Renal cortical epithelial cell (primary cell): ENCODE results near the gene MAP2K5. TPM values are rescaled to one million over a fixed set of nuclear protein-coding genes. Genes with fewer than 3 reads are reported as not detected.

Source experiments
- DNase-seq: peaks from one replicate; pipeline ENCODE4 v3.0.0-alpha.2; 2011; ENCODE audit warnings: low read depth
- total RNA-seq: library from RNA; depleted of rRNA; stranded (reverse); fragments of >200 nt; gene quantifications from 2 replicates; pipeline ENCODE4 v1.2.3, GENCODE V29; 2014

MAP2K5 gene
- total RNA-seq, 1 donor from 2014 or later, result 11.8 TPM

DNA sequence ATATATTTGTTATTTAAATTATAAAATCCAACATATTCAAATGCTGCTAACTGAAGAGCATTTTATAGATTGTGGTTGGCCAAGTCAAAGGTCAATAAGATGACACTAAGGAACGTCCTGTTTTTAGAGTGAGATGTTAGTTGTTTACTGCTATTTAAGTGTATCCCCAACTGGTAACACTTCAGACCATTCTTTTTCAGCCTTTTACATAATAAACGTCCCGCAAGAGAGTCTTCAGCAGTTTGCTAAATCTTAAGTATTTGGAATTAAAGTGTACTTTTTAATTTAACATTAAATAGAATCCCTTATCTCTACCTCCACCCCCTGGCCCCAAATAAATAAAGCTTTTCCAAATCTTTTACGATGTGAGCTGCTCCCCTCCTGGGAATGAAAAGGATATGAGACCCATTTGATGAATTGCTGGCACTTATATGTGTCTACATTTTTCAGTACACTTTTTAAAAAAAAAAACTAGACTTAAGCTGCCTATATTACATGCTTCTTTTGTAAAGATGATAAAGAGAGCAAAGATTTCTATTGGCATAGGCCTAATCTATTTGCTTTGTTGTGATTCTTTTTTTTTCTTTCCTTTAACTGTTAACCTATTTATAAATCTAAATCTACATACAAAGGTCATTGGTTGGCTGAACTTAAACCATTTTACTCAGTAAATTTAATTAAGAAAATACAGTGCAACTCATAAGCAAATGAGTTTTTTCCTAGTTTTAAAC, 181.0 kb downstream of the MAP2K5 start:
- DNase-seq, result no peak

DNA sequence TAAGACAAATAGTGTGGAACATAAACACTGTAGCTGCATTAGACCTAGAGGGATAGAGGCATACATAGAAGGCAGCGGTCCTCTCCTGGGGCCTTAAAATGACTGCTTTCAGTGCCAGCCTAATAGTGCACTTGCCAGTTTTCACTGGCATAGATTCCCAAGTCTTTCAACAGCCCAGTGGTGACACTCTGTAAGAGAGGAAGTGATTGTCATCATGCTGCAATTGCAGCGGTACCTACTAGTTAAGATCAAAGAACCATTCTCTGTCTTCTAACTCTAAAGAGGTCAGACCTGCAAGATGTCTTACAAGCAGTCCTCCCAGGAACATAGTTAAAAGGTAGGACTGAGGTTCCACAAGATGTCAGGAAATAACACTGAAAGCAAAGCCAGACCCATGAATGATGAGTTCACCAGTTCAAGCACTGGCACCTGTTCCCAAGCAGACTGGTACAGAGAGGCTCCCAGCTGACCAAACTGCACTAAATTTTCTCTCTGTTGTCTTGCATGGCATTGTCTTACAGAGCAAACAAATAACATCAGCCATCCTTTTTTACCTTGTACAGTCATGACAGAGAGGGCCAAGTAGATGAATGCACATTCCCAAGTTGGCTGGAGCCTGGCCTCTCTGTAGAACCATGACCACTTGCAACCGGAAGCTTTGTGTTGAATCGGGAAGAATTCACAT, 182.3 kb downstream of the MAP2K5 start:
- DNase-seq, result no peak

DNA sequence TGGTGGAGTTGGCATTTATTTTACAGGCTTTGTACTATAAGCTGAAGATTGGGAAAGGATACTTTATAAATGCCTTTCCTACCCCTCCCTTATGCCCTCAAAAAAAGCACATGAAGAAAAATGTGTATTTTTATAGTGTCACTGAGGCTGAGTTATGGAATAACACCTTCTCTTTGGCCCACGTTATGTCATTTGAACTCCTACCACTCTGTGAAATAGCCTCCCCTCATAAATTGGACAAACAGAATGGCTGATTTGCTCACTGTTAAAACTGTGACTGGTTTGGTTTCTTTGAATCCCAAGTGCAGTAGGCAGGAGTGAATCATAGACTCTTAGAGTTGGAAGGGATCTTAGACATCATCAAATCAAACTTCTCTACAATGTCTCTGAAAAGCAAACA, 187.6 kb downstream of the MAP2K5 start:
- DNase-seq, result no peak

DNA sequence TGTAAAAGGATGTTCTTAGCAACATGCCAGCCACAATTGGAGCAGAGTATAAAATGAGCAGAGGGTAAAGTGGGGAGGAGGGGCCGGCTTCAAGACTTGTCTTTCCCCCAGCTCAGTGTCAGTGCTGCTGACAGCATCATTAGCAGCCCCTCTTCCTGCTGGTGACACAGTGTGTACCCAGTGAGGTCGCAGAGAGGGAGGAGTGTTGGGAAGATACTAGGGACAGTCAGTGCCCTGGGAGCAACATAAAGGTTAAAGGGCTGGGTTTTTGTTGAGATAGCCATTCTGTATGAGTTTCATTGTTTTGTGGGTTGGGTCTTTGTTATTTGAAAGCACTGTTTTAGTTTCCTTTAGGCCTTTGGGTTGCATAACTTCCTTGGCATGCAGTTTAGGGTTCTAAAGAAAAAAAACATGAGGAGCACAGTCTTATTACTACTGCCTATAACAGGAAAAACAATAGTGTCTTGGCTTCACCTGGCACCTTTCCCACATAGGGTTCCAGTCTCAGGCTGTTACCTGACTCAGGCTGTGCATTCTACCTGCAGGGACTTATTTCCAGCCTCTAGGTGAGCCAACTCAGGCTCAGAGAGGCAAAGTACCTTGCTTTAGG, 188.7 kb downstream of the MAP2K5 start:
- peak; percentile 36 for DNase-seq

DNA sequence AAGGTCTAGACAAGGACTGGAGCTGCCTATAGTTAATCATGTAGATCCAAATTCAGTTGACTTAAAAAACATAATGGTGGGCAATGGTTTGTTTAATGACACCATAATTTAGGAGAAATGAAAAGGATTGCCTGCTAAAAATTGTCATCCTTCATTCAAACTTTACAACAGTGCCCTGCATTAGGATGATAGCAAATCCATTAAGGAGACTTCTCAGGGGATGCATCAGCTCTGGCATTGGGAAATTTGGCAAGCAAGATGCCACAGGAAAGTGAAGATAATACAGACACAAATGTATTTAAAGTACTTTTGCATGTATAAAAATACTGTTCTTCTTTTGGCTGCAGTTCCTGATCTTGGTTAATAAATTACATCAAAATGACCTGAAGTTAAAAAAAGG, 189.7 kb downstream of the MAP2K5 start:
- no peak for DNase-seq

DNA sequence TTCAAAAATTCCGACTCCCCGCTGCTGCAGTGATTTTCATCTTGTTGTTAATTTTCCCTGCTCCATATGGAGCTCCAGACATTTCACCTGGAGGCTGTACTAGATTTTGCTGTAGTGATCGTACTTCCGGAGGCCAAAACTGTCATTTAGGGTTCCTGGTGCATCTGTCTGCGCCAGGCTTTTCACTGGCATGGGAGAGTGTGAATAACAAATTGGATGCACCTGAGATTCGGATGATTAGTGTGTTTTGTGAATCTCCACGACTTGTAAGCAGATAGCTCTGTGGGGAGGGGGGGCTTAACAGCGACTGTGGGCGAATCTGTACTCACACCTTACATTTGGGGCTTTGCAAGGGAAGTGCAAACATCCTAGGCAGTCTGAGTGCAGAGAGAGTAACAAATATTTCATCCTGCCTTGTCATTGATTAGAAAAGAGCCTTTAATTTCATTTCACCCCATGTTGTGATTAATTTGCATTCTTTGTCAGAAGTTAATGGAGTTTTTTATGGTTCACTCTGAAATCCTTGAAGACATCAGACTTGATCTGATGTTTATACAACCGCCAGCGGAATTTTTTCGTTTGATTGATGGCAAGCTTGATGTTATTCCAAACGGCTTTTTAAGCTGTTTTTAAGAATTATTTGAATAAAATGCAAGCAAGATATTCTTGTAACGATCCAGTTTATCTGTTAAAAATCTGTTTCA, 190.3 kb downstream of the MAP2K5 start:
- no peak for DNase-seq

DNA sequence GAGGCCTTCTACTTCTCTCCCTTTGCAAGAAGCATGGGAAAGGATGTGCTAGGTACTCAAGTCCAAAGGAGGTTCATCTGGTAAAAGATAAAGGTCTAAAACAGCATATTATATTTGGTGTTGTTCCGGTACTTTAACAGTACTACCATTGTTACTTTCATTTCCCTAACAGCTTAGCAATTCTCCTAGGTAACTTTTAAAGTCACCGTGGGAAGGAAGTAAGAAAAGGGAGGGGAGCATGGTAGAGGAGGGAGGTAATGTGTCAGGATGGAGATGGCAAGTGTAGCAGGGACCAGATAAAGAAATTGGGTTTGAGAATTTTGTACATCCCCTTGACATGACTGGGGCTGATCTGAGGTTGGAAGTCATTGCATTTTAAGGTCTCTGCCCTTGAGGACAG, 193.4 kb downstream of the MAP2K5 start:
- no peak for DNase-seq

DNA sequence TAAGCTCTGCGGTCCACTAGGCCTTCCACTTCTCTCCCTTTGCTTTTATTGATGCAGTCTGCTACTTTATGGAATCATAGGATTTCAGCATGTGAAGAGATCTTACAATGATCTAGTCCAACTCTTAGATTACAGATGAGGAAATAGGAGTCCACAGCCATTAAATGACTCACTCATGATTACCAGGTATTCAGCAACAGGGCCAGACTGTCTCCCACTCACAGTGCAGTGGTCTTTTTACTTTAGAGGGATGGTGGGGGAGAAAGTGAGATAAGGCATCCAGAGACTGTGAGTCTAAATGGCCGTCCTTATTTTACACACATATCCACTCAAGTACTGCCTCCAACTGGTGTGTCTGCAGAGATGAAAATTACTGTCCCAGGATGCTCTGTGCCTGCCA, 194.3 kb downstream of the MAP2K5 start:
- peak; percentile 30 for DNase-seq

DNA sequence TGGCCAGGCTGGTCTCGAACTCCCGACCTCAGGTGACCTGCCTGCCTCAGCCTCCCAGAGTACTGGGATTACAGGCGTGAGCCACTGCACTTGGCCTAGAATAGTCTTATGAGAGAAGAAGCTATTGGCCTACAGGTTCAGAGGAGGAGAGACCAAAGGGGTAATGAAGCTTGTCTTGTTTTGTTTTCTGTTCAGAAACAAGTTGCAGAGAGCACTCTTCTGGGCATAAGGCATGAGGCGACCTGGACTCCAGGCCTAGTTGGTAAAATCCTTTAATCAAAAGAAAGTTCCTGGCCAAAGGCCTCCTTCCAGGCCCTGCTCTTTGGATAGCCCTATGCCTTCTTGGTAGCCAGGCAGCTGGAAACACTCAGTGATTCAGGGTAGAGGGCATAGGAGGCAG, 195.6 kb downstream of the MAP2K5 start:
- no peak for DNase-seq

DNA sequence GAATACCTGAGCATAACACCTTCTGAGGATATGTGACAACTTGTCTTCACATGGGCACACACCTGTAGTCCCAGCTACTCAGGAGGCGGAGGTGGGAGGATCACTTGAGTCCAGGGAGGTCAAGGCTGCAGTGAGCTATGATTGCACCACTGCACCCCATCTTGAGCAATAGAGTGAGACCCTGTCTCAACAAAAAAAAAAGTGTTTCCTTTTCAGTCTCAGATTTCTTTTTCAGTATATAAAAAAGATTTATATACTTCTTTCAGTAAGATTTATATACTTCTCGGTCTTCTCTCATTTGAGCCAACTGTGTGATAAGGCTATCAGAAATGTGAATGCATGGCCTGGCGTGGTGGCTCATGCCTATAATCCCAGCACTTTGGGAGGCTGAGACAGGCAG, 197.9 kb downstream of the MAP2K5 start:
- no peak for DNase-seq

DNA sequence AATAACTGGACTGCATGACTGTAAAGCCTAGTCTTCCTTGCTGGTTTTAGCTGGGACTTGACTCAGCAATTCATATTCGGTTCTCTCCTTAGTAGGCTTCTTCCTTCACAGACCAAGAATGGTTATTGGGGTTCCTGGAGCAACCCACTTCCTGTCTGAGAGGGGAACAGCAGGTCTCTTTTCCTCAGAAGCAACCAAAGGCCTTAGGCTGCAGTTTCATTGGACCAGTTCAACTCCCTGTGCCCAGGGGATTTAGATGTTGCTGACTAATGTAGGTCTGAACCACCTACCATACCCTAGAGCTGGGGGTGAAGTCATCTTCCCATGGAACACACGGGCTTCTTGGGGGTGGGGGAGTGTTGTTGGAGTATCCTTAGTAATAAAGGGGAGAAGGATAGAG, 198.8 kb downstream of the MAP2K5 start:
- no peak for DNase-seq

DNA sequence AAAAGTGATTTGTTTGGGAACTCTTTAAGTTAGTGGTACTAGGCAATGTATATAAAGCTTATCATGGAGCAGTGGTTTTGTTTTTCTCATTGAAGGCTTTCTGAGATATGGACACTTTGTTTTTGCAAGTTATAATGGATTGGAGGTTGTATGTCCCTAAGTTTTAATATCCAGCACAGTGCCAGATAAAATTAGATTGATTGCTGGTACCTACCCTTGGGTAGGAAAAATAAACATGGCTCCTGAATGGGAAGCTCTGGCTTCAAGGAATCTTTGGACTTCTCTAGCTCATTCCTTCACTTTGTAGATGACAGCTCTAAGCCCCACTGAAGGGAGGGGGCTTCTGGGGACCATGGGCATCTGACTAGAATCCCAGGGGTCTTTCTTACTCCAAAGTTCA, 201.1 kb downstream of the MAP2K5 start:
- no peak for DNase-seq

DNA sequence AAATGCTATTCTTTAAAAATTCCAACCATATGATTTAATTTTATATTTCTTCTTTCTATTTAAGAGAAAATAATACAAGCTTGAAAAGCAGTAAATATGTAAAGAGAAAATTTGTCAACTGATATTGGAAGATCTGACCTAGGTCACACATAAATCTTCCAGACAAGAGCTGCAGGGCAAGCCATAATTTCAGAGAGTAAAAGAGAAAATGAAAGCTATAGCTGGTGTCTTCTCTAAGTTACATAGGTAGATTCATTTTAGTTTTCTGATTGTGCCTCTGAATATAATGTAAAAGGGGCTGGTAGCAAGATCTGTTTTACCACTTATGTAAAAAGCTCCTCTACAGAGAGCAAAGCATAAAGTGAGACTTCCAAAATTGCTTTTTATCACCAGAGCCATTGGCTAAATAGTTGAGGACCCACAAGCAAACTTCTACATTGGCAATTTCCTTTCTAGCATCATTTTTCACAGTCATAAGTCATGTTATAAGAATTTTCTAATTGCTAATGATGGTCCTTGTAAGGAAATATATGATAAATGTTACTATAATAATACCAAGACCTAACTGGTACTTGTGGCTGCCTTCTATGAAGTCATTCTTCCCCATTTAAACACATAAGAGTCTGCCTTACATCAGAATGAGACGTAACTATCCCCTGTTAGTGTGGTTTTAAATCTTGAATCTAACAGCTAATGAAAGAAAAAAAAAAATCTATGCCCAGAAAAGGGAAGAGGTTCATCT, 202.0 kb downstream of the MAP2K5 start:
- no peak for DNase-seq

DNA sequence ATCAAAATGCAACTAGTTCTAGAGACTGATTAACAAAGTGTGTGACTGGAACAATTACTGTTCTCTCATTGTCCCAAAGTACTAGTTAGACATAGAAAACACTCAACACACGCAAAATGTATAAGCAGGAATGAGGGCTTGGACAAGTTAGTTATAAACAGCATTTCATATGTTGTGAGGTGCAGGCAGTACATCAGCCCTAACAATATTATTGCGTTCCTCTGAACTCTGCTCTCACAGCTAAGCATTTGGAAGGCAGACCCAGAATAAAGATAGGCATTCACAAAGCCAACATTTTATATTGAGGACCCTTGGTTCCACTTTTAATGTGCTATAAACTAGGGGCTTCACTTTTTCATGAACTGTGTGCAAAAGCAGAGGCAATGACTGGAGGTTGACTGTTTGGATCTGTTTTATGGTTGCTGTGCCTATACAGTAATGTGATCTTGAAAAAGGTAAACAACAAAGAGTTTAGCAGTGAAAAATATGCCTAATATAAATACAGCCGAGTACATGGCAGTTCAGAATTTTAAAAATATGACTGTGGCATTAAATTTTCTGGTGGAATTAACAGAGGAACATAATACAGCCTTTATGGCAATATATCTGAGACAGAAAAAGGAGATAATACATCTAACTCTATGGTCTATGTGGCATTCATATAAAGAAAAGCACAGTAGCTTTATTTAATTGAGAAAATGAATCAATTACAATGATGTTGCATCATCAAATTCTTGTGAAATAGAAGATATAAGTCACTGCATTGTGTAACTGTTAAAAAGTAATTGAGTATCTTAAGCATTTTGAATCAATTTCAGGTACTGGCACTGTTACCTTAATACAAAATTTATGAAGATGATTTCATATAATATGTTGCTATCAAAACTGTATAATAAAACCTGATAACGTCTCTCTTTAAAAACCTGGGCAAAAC, 202.8 kb downstream of the MAP2K5 start:
- DNase-seq, result peak; percentile 67

DNA sequence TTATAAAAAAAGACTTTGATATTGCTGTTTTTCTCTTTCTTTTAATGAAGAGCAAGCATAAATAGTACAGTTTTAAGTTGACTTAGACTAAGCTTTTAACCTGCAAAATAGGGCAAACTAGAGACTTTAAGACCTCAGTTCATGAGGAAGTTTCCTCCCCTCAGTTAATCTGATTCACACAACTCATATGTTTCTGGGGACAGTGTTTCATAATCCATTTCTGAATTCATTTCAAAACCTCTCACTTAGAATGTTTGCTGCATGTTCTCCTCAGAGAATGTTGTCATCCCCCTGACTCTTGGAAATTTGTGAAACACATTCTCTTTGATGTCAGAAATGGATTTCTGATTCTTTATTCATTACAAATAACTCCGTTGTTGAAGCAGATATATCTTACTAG, 203.5 kb downstream of the MAP2K5 start:
- DNase-seq, result no peak

DNA sequence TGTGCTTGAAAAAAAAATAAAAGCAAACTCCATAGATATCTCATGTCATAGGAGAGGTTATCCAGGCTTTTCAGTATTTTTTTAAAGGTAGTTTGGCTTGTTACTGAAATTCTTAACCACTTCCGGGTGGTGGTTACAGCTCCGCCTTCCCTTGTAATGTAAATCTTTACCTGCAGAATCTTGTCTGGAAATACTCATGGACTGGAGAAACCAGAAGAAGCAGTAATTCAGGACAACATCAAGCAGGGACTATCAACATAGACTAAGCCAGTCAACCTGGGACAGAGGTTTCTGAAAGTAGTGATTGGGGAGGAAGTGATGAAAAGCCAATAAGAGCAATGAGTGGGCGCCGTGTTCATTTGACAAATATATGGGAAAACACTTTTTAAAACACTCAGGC, 203.9 kb downstream of the MAP2K5 start:
- DNase-seq, result no peak

DNA sequence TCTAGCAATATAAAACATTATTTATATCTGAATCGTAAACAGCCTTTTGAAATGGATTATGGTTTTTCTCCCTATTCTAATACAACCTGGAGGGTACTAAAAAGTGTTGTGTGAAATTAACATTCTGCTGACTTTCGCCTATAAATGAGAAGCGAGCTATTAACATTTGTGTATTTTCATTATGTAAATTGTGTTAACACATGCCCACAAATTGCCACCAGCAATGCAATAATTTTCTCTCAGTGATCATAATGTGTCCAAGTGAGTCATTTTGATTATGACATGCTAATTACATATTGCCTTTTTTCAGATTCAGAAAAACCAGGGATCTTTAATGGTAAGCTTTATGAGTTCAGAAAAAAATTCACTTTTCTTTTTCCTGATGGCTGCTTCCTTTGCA, 205.4 kb downstream of the MAP2K5 start:
- DNase-seq, result no peak

DNA sequence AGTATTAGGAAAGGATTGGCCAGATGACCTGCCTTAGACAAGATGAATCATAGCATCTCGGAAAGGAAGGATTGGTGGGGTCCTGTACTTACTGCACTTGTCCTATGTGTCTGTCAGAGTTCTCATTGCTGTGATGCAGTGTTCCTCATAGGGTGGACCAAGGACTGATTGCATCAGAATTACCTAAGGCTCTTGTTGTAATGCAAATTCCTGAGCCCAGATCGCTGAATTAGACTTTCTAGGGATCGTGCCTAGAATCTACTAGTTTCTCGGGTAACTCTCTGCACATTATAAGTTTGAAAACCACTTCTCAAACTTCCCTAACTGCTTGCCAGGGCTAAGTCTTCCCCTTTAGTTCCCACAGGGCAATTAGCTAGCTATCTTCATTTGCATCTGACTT, 207.9 kb downstream of the MAP2K5 start:
- no peak for DNase-seq

DNA sequence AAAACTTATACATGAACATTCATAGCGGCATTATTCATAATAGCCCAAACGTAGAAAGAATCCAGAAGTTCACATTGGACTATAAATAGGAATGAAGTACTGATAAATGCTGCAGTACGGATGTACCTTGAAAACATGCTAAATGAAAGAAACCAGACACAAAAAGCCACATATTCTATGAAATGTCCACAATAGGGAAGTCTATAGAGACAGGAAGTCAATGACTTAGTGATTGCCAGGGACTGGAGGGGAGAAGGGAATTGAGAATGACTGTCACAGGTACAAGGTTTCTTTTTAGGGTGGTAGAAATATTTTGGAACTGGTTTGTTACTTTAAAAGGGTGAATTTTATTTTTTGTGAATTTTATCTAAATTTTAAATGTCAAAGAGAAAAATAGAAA, 211.4 kb downstream of the MAP2K5 start:
- no peak for DNase-seq

DNA sequence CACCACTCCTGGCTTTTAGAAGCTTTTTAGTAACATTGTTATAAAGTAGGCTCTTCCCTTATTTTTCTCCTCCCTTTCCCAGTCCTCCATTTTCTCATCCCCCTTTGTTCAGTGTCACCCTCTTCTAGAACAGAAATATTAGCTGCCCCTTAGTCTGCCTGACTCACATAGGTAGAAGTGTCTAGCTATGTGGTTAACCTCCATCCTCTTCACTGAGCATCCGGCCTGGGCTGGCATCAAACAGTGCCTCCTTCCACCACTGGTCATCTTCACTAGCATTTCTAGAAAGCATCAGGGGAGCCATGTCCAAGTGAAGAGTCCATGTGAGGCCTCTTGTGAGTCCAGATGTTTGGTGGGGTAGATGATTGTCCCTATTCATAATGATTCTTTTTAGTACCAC, 212.8 kb downstream of the MAP2K5 start:
- no peak for DNase-seq

DNA sequence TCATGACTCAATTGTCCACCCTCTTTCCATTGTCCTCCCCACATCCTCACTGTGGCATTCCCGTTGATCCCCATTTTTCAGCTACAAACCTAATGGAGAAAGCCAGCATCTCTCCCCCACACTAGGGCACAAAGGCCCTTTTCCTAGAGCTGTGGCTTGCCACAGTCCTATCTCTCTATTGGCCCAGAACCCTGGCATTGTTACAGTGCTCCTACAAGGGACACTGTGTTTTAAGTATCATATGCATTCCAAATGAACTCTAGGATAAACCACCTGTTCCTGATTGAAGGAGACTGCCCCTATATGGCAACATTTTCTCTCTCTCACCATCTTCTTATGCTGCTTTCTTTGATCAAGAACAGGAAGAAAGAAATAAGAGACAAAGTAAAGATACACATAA, 213.4 kb downstream of the MAP2K5 start:
- DNase-seq, result no peak
